HepG2 (cell line): ENCODE results near the gene ROCK1. TPM values are rescaled to one million over a fixed set of nuclear protein-coding genes. Genes with fewer than 3 reads are reported as not detected.

ENCODE experiments used
- AKNA ChIP-seq: sonication (generic); formaldehyde crosslinking; IDR thresholded peaks from 2 replicates; pipeline ENCODE4 v1.4.0; 2020; ENCODE audit warnings: missing genetic modification reagents, borderline replicate concordance
- KDM4B ChIP-seq: sonication (generic); formaldehyde crosslinking; IDR thresholded peaks from 2 replicates; pipeline ENCODE4 v1.4.0; 2020; ENCODE audit warnings: missing genetic modification reagents
- MAZ ChIP-seq, 2 experiments: sonication (generic) in 1 of 2; formaldehyde crosslinking in 1 of 2; IDR thresholded peaks; 2 replicates each; pipeline versions ENCODE4 v1.5.0 to v1.6.1; 2012 to 2020; ENCODE audit warnings: low read depth in 2 of 2, mild to moderate bottlenecking in 2 of 2, borderline replicate concordance in 1 of 2, improper control_type of control experiment in 1 of 2, low read length in 1 of 2, missing genetic modification reagents in 1 of 2, moderate library complexity in 1 of 2
- MTERF4 ChIP-seq: sonication (generic); formaldehyde crosslinking; IDR thresholded peaks from 2 replicates; pipeline ENCODE4 v1.8.0; 2023; ENCODE audit warnings: mild to moderate bottlenecking, missing genetic modification reagents
- MTF2 ChIP-seq: sonication (generic); formaldehyde crosslinking; IDR thresholded peaks from 2 replicates; pipeline ENCODE4 v1.5.0; 2020; ENCODE audit warnings: missing genetic modification reagents, borderline replicate concordance
- PAXIP1 ChIP-seq: sonication (generic); formaldehyde crosslinking; conservative IDR thresholded peaks from 2 replicates; pipeline ENCODE4 v1.4.0; 2020; ENCODE audit warnings: mild to moderate bottlenecking, missing genetic modification reagents, moderate library complexity
- TCF7L2 ChIP-seq: IDR thresholded peaks from 2 replicates; pipeline ENCODE4 v1.6.1; 2011; ENCODE audit warnings: mild to moderate bottlenecking, low read depth, low read length, moderate library complexity
- YY1 ChIP-seq: IDR thresholded peaks from 2 replicates; pipeline ENCODE4 v1.6.1; 2011; ENCODE audit warnings: low read length, low read depth, moderate library complexity, mild to moderate bottlenecking; ENCODE audit not compliant: insufficient read depth, insufficient replicate concordance
- ZFP82 ChIP-seq: sonication (generic); formaldehyde crosslinking; IDR thresholded peaks from 2 replicates; pipeline ENCODE4 v1.5.1; 2020; ENCODE audit warnings: mild to moderate bottlenecking, missing genetic modification reagents, borderline replicate concordance
- ZFP90 ChIP-seq: sonication (generic); formaldehyde crosslinking; IDR thresholded peaks from 2 replicates; pipeline ENCODE4 v1.8.0; 2022; ENCODE audit warnings: missing genetic modification reagents, mild to moderate bottlenecking, inconsistent platforms, borderline replicate concordance
- ZNF136 ChIP-seq: sonication (generic); formaldehyde crosslinking; IDR thresholded peaks from 2 replicates; pipeline ENCODE4 v1.8.1; 2022; ENCODE audit warnings: low read depth, mild to moderate bottlenecking, moderate library complexity, missing genetic modification reagents
- ZNF3 ChIP-seq: IDR thresholded peaks from 2 replicates; pipeline ENCODE4 v1.7.0; 2017; ENCODE audit warnings: inconsistent platforms
- ZNF343 ChIP-seq: sonication (generic); formaldehyde crosslinking; IDR thresholded peaks from 2 replicates; pipeline ENCODE4 v1.4.0; 2020; ENCODE audit warnings: mild to moderate bottlenecking, missing genetic modification reagents
- ZNF543 ChIP-seq: sonication (generic); formaldehyde crosslinking; IDR thresholded peaks from 2 replicates; pipeline ENCODE4 v1.4.0; 2020; ENCODE audit warnings: mild to moderate bottlenecking, missing genetic modification reagents
- polyA plus RNA-seq, 8 experiments: library from polyadenylated mRNA; depleted of rRNA in 3 of 8; stranded (reverse) in 7 of 8; unstranded in 1 of 8; fragments of >200 nt; fragmentation: Illumina TruSeq in 4 of 8; extraction: Trizol in 4 of 8; gene quantifications; 2 replicates each; pipeline versions ENCODE4 v1.2.1 to v1.2.3, GENCODE V29; 2011 to 2016; ENCODE audit warnings: low read depth in 4 of 8, missing spikeins in 1 of 8, mixed read lengths in 1 of 8; ENCODE audit not compliant: insufficient read depth in 1 of 8
- total RNA-seq, 5 experiments: library from RNA; depleted of rRNA; stranded (reverse); fragments of >200 nt; fragmentation: Illumina TruSeq; extraction: Trizol; gene quantifications; 2 replicates each; pipeline ENCODE4 v1.2.3, GENCODE V29; 2016; ENCODE audit warnings: low read depth in 1 of 5
- TF ChIP-seq, protein P1 (sequence below): sonication (generic); formaldehyde crosslinking; IDR thresholded peaks from 2 replicates; pipeline ENCODE4 v1.9.0; 2021; ENCODE audit warnings: missing genetic modification reagents, borderline replicate concordance

The ROCK1 gene
- total and polyA plus RNA-seq, 2 of the 13 experiments (the other 11 are each of a cell fraction or from before 2014, with no cell fraction given): 10.5 to 27.2 TPM

DNA sequence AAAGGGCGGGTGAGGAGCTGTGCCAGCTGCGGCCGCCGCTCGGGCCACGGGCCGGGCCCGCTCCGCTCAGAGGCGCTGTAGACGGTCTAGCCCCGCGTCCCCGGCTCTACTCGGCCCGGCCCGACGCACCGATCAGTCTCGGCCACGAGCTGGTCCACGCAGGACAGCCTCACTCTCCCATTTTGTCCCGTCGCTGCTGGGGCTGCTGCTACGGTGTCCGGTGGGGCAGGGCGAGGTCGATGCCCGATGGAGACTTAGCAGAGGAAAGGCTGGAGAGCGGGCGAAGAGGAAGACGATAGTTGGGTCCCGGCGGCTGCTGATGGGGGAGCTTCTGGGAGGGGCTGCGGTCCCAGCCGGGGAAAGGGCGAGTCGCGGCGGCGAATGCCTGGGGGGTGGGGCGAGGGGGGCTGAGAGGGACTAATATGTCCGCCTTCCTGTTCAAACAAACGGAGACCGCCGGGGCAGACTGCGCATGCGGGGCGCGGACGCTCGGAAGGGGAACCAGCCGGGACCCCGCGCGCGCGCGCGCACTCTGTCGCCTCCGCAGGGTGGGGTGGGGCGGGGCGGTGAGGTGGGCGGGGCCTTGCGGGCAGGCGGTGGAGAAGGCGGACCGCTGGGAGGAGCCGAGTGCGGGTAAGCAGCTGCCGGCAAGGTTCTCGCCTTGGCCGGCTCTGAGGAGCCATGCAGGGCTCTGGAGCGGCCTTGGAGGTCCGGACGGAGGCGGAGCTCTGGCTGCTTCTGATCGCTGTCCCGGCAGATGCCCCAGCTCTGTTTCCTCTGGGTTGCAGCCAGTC is at the start of gene ROCK1 (continued):
- TF ChIP-seq PAXIP1 (CRISPR knock-in tag) (no peak), ZNF343 (CRISPR knock-in tag) (0 out of 2 replicates have a peak, but pooled peaks have one; percentile 17), MTF2 (no peak), MAZ (IDR thresholded peaks at IDR 0.05; ENCODE audit: borderline replicate concordance, low read depth, low read length) (peak; percentile 75; the same call in 1 of the 2 replicates), MAZ (CRISPR knock-in tag; IDR thresholded peaks at IDR 0.05; ENCODE audit: low read depth) (peak; percentile 50; the same call in 1 of the 2 replicates), TCF7L2 (no peak), ZNF3 (CRISPR knock-in tag) (no peak), MTERF4 (no peak), ZNF136 (CRISPR knock-in tag) (0 out of 2 replicates have a peak, but pooled peaks have one; percentile 28), AKNA (CRISPR knock-in tag) (no peak), KDM4B (CRISPR knock-in tag) (no peak), ZNF543 (CRISPR knock-in tag) (peak; percentile 70), YY1 (peak; percentile 79), ZFP82 (0 out of 2 replicates have a peak, but pooled peaks have one; percentile 46), ZFP90 (CRISPR knock-in tag) (no peak)
- TF ChIP-seq, protein P1, sequence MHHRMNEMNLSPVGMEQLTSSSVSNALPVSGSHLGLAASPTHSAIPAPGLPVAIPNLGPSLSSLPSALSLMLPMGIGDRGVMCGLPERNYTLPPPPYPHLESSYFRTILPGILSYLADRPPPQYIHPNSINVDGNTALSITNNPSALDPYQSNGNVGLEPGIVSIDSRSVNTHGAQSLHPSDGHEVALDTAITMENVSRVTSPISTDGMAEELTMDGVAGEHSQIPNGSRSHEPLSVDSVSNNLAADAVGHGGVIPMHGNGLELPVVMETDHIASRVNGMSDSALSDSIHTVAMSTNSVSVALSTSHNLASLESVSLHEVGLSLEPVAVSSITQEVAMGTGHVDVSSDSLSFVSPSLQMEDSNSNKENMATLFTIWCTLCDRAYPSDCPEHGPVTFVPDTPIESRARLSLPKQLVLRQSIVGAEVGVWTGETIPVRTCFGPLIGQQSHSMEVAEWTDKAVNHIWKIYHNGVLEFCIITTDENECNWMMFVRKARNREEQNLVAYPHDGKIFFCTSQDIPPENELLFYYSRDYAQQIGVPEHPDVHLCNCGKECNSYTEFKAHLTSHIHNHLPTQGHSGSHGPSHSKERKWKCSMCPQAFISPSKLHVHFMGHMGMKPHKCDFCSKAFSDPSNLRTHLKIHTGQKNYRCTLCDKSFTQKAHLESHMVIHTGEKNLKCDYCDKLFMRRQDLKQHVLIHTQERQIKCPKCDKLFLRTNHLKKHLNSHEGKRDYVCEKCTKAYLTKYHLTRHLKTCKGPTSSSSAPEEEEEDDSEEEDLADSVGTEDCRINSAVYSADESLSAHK (CRISPR knock-in tag): no peak
